ENCODE results near the gene SNUPN. TPM values are rescaled to one million over a fixed set of nuclear protein-coding genes. Genes with fewer than 3 reads are reported as not detected.

Gene SNUPN
- total RNA-seq, 1 experiment from 2014 or later: 12.5 TPM

GRCh38 chr15:75578948-75579920, 46.3 kb downstream of the SNUPN start, which contains the start of gene PTPN9:
Gene PTPN9, minus strand, starts transcription at chr15:75579315. Its CDS starts 539 bp downstream, at chr15:75578776.
- peak; percentile 77 to 82 for DNase-seq
- Mint-ChIP-seq H3K4me3 (ENCODE audit: unreplicated experiment) (peak within 1 kb of the TSS; percentile 87), H3K36me3 (ENCODE audit: insufficient read depth, unreplicated experiment) (peaks cover 3% of the 10 kb centered on the region), H3K9me3 (ENCODE audit: unreplicated experiment) (no peaks in the 10 kb centered on the region), H3K4me1 (ENCODE audit: low read depth, unreplicated experiment) (peaks cover 5% of the 10 kb centered on the region), H3K27me3 (ENCODE audit: insufficient read depth, unreplicated experiment) (no peaks in the 10 kb centered on the region), H3K27ac (ENCODE audit: unreplicated experiment) (peak within 1 kb of the TSS; percentile 93)
- CTCF ChIA-PET: interaction anchor here (0.6 to 1.4 kb wide), 13 partner anchors 8 to 127 kb away, joined by 3 to 13 read pairs (median 4); partner anchors contain the start of genes SIN3A, SNUPN and SNX33
- BruUV-seq (replicated peaks): TSS peak; percentile 41
- Histone ChIP-seq H3K27me3 (replicated peaks; ENCODE audit: control insufficient read depth, insufficient read depth, low read length) (no peaks in the 10 kb centered on the region), H3K9me3 (no peaks in the 10 kb centered on the region), H3K4me3 (ENCODE audit: low read depth, low read length) (peak within 1 kb of the TSS; percentile 70), H3K4me1 (peaks cover 11% of the 10 kb centered on the region), H3K36me3 (ENCODE audit: control insufficient read depth, insufficient read depth, low read length) (peaks cover 1% of the 10 kb centered on the region; the same call in 1 of the 2 replicates)
- POLR2A ChIA-PET: interaction anchor here (0.6 to 1.3 kb wide), 10 partner anchors 14 to 608 kb away, joined by 3 to 8 read pairs (median 4); partner anchors contain the start of genes IMP3, SIN3A and SNUPN
- peak; percentile 32 to 72 for TF ChIP-seq CTCF (IDR thresholded peaks at IDR 0.05; ENCODE audit: insufficient read depth in 1 of 2, low read depth in 1 of 2, low read length in 1 of 2, severe bottlenecking in 1 of 2, unreplicated experiment in 1 of 2)
- intact Hi-C loops (cut with micrococcal nuclease; ENCODE audit: unreplicated experiment): loop anchor here (2.0 to 5.0 kb wide), 2 partner anchors 63 to 104 kb away; partner anchors contain the start of gene IMP3

- Histone ChIP-seq H3K9me3 (no peaks in the 10 kb centered on the region), H3K4me3 (ENCODE audit: low read depth, low read length) (peak overlapping the region; percentile 70), H3K27me3 (replicated peaks; ENCODE audit: control insufficient read depth, insufficient read depth, low read length) (no peaks in the 10 kb centered on the region), H3K4me1 (peaks cover 14% of the 10 kb centered on the region), H3K36me3 (ENCODE audit: control insufficient read depth, insufficient read depth, low read length) (peaks cover 1% of the 10 kb centered on the region; the same call in 1 of the 2 replicates)
- peak overlapping the region; percentile 93 for H3K27ac Mint-ChIP-seq (ENCODE audit: unreplicated experiment)
- H3K27me3 Mint-ChIP-seq (ENCODE audit: insufficient read depth, unreplicated experiment): no peaks in the 10 kb centered on the region
- no peak for TF ChIP-seq CTCF (IDR thresholded peaks at IDR 0.05; ENCODE audit: insufficient read depth in 1 of 2, low read depth in 1 of 2, low read length in 1 of 2, severe bottlenecking in 1 of 2, unreplicated experiment in 1 of 2)
- intact Hi-C loops (cut with micrococcal nuclease; ENCODE audit: unreplicated experiment): loop anchor here (2.0 to 5.0 kb wide), 2 partner anchors 64 to 104 kb away; partner anchors contain the start of gene IMP3
- peaks cover 12% of the 10 kb centered on the region for H3K4me1 Mint-ChIP-seq (ENCODE audit: low read depth, unreplicated experiment)
- BruUV-seq (replicated peaks): no TSS peak
- no peaks in the 10 kb centered on the region for H3K9me3 Mint-ChIP-seq (ENCODE audit: unreplicated experiment)
- ChIA-PET POLR2A (interaction anchor here (0.6 to 1.2 kb wide), 7 partner anchors 41 to 128 kb away, joined by 3 to 5 read pairs (median 4); partner anchors contain the start of genes IMP3, SIN3A and SNUPN), CTCF (interaction anchor here (0.7 to 1.4 kb wide), 12 partner anchors 7 to 127 kb away, joined by 3 to 13 read pairs (median 4); partner anchors contain the start of genes IMP3, SIN3A and SNX33)
- H3K36me3 Mint-ChIP-seq (ENCODE audit: insufficient read depth, unreplicated experiment): peaks cover 11% of the 10 kb centered on the region
- DNase-seq: peak in 1 of 2 experiments; percentile 56
- H3K4me3 Mint-ChIP-seq (ENCODE audit: unreplicated experiment): peak overlapping the region; percentile 87
Measured at GRCh38 chr15:75578173-75578947, 47.2 kb downstream of the SNUPN start.

Measured in Caco-2 (cell line).